HEK293 (cell line): ENCODE data around the gene INPP5A.

Source experiments
- CTCF ChIA-PET: fragments of 350-600 bp; formaldehyde crosslinking; extraction: SDS; loops from one replicate; lab custom pipeline; 2021; ENCODE audit warnings: antibody characterized with exemption; lab: Yijun Ruan, JAX
- POLR2A ChIA-PET: fragments of 300-600 bp; formaldehyde crosslinking; extraction: SDS; loops from one replicate; lab custom pipeline; 2020; ENCODE audit warnings: antibody characterized with exemption, inconsistent platforms; lab: Yijun Ruan, JAX
- H3K27ac ChIP-seq: fragments of 200-500 bp; sonication (Bioruptor generic); 2 replicates; pipeline ENCODE4 v1.5.1; 2014; ENCODE audit warnings: low read depth, low read length, control low read depth, inconsistent platforms; ENCODE audit errors: extremely low read depth
- H3K36me3 ChIP-seq, 2 experiments: fragments of 200-500 bp in 1 of 2; sonication (Bioruptor generic) in 1 of 2; 1 replicate in 1 of 2; 2 replicates in 1 of 2; pipeline ENCODE4 v1.5.1; 2014 to 2017; ENCODE audit warnings: inconsistent platforms in 2 of 2, low read length in 2 of 2; ENCODE audit not compliant: control insufficient read depth in 2 of 2, insufficient read depth in 1 of 2
- H3K4me1 ChIP-seq: fragments of 200-500 bp; sonication (Bioruptor generic); 2 replicates; pipeline ENCODE4 v1.5.1; 2014; ENCODE audit warnings: mild to moderate bottlenecking, low read length, inconsistent platforms; ENCODE audit not compliant: control insufficient read depth, insufficient read depth
- H3K4me3 ChIP-seq: 2 replicates; pipeline ENCODE4 v1.5.1; 2011; ENCODE audit warnings: low read depth, mild to moderate bottlenecking, control low read depth, low read length, moderate library complexity
- H3K9me3 ChIP-seq: fragments of 200-500 bp; sonication (Bioruptor generic); 2 replicates; pipeline ENCODE4 v1.5.1; 2014; ENCODE audit warnings: low read depth, low read length, inconsistent platforms; ENCODE audit not compliant: control insufficient read depth, insufficient read depth
- PRDM1 ChIP-seq: fragments of 450-650 bp; formaldehyde crosslinking; IDR thresholded peaks from 2 replicates; pipeline ENCODE4; 2016; ENCODE audit warnings: missing biosample characterization, missing genetic modification characterization
- SP3 ChIP-seq: fragments of 450-650 bp; formaldehyde crosslinking; IDR thresholded peaks from 2 replicates; pipeline ENCODE4 v1.5.1; 2016; ENCODE audit warnings: missing biosample characterization, missing genetic modification characterization
- ZBTB1 ChIP-seq: fragments of 450-650 bp; formaldehyde crosslinking; IDR thresholded peaks from 2 replicates; pipeline ENCODE4 v1.5.1; 2016; ENCODE audit warnings: missing biosample characterization, missing genetic modification characterization
- ZBTB20 ChIP-seq: fragments of 450-650 bp; formaldehyde crosslinking; IDR thresholded peaks from 2 replicates; pipeline ENCODE4 v1.5.1; 2016; ENCODE audit warnings: missing biosample characterization, missing genetic modification characterization
- ZFHX2 ChIP-seq: fragments of 450-650 bp; formaldehyde crosslinking; conservative IDR thresholded peaks from 2 replicates; pipeline ENCODE4 v1.5.1; 2016; ENCODE audit warnings: missing biosample characterization, missing genetic modification characterization
- ZNF112 ChIP-seq: fragments of 450-650 bp; formaldehyde crosslinking; IDR thresholded peaks from 2 replicates; pipeline ENCODE4 v1.5.0; 2017; ENCODE audit warnings: missing biosample characterization, missing genetic modification characterization
- ZNF529 ChIP-seq: fragments of 450-650 bp; formaldehyde crosslinking; IDR thresholded peaks from 2 replicates; pipeline ENCODE4 v1.5.1; 2017; ENCODE audit warnings: missing genetic modification characterization, missing biosample characterization; ENCODE audit not compliant: insufficient replicate concordance
- ZNF658 ChIP-seq: fragments of 450-650 bp; formaldehyde crosslinking; IDR thresholded peaks from 2 replicates; pipeline ENCODE4; 2016; ENCODE audit warnings: missing biosample characterization, missing genetic modification characterization
- ZNF785 ChIP-seq: fragments of 450-650 bp; formaldehyde crosslinking; IDR thresholded peaks from 2 replicates; pipeline ENCODE4 v1.5.1; 2016; ENCODE audit warnings: missing biosample characterization, missing genetic modification characterization
- TF ChIP-seq, protein P1 (sequence below): fragments of 450-650 bp; formaldehyde crosslinking; IDR thresholded peaks from 2 replicates; pipeline ENCODE4 v1.5.1; 2016; ENCODE audit warnings: missing biosample characterization, missing genetic modification characterization, borderline replicate concordance
- TF ChIP-seq, protein P2 (sequence below): fragments of 450-650 bp; formaldehyde crosslinking; IDR thresholded peaks from 2 replicates; pipeline ENCODE4 v1.5.1; 2016; ENCODE audit warnings: missing biosample characterization, missing genetic modification characterization
- TF ChIP-seq, protein P3 (sequence below): fragments of 450-650 bp; formaldehyde crosslinking; IDR thresholded peaks from 2 replicates; pipeline ENCODE4 v1.5.1; 2016; ENCODE audit warnings: missing biosample characterization, missing genetic modification characterization
- TF ChIP-seq, protein P4 (sequence below): fragments of 450-650 bp; formaldehyde crosslinking; IDR thresholded peaks from 2 replicates; pipeline ENCODE4 v1.5.1; 2017; ENCODE audit warnings: missing biosample characterization, missing genetic modification characterization

Gene INPP5A

DNA sequence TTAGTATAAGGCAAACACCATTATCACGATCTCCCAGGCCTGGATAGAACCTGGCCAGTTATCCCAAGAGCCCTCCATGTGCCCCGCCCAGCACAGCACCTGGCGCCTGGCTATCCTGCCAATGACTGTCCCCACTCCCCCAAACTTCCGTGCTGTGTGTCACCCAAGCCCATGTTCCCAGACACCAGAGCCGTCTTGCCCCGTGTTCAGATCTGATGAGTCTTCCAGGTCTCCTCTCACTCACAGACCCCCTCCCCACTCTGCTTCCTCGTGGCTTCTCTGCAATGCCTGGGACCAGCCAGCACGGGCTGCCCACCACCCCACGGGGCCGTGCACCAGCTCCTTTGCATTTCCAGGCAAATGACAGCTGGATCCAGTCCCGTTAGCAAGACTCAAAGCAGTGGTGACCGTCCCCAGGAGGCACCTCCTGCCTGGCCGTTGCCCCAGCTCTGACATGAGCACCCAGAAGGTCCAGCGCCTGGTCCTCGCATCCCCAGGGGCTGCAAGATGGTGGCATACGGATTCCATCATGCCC is 43.8 kb upstream of the INPP5A start:
- POLR2A ChIA-PET: no interaction called here
- Histone ChIP-seq H3K9me3 (no peaks in the 10 kb centered on the region), H3K36me3 (no peaks in the 10 kb centered on the region), H3K4me1 (0 out of 2 replicates have a peak, but pooled peaks cover 2% of the 10 kb centered on the region), H3K27ac (no peak overlapping the region), H3K4me3 (no peak overlapping the region)
- CTCF ChIA-PET: interaction anchor here (0.6 kb wide), 1 partner anchor 633 kb away, joined by 4 read pairs; no protein-coding TSS in a partner anchor
- TF ChIP-seq ZBTB20 (tag by site-specific recombination) (no peak), ZNF112 (no peak), SP3 (tag by site-specific recombination) (no peak)

DNA sequence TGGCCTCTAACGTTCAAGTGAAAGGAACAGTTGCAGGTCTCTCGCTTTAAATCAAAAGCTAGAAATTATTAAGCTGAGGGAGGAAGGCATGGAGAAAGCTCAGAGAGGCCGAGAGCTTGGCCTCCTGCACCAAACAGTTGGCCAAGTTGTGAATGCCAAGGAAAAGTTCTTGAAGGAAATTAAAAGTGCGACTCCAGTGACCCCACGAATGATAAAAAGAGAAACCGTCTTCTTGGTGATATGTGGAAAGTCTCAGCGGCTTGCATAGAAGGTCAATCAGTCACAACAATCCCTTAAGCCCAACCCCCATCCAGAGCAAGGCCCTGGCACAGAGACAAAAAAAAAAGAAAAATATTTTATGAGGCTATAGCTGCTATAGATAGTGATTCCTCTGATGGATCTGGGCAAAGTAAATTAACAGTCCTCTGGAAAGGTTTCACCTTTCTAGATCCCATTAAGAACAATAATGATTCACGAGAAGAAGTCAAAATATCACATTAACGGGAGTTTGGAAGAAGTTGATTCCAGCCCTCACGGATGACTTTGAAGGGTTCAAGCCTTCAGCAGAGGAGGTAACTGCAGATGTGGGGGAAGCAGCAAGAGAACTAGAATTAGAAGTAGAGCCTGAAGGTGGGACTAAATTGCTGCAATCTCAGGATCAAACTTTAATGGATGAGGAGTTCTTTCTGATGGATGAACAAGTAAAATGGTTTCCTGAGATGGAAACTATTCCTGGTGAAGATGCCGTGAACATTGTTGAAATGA is 42.5 kb upstream of the INPP5A start:
- ChIA-PET POLR2A (interaction anchor here (0.7 kb wide), 1 partner anchor 157 kb away, joined by 3 read pairs; no protein-coding TSS in a partner anchor), CTCF (no interaction called here)

DNA sequence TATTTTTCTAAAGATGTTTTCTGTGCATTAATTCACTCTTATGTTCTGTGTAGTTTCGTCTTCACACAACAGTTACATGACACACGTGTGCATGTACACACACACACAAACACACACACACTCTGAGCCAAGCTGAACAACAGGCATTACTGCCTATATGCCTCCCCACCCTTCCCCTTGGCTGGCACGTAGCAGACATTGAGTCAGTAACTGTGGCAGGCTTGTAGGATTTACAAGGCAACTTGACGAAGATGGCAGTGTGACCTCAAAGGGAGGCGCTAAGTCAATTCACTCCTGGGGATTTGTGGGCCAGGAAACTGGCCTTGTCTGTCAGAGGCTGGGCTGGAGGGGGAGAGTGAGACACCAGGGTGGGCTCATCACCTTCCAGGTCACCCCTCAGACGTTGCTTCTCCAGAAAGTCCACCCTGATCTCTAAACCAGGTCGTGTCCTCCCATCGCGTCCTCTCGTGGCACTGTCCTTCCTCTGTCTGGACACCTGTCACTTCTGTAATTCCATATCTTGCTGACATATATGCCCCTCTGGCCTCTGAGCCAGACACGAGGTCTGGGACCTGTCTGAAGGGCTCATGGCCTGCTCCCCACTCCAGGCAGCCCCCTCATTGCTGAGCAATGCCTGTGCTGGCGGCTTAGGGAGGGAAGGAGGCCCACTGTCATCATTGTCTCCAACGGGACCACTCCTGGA is 41.1 kb upstream of the INPP5A start:
- no peak for TF ChIP-seq ZNF785
- TF ChIP-seq, protein P1, sequence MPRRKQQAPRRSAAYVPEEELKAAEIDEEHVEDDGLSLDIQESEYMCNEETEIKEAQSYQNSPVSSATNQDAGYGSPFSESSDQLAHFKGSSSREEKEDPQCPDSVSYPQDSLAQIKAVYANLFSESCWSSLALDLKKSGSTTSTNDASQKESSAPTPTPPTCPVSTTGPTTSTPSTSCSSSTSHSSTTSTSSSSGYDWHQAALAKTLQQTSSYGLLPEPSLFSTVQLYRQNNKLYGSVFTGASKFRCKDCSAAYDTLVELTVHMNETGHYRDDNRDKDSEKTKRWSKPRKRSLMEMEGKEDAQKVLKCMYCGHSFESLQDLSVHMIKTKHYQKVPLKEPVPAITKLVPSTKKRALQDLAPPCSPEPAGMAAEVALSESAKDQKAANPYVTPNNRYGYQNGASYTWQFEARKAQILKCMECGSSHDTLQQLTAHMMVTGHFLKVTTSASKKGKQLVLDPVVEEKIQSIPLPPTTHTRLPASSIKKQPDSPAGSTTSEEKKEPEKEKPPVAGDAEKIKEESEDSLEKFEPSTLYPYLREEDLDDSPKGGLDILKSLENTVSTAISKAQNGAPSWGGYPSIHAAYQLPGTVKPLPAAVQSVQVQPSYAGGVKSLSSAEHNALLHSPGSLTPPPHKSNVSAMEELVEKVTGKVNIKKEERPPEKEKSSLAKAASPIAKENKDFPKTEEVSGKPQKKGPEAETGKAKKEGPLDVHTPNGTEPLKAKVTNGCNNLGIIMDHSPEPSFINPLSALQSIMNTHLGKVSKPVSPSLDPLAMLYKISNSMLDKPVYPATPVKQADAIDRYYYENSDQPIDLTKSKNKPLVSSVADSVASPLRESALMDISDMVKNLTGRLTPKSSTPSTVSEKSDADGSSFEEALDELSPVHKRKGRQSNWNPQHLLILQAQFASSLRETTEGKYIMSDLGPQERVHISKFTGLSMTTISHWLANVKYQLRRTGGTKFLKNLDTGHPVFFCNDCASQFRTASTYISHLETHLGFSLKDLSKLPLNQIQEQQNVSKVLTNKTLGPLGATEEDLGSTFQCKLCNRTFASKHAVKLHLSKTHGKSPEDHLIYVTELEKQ (tag by site-specific recombination): no peak
- no peak for TF ChIP-seq PRDM1 (tag by site-specific recombination)
- no peak for TF ChIP-seq ZFHX2 (tag by site-specific recombination)
- TF ChIP-seq, protein P2, sequence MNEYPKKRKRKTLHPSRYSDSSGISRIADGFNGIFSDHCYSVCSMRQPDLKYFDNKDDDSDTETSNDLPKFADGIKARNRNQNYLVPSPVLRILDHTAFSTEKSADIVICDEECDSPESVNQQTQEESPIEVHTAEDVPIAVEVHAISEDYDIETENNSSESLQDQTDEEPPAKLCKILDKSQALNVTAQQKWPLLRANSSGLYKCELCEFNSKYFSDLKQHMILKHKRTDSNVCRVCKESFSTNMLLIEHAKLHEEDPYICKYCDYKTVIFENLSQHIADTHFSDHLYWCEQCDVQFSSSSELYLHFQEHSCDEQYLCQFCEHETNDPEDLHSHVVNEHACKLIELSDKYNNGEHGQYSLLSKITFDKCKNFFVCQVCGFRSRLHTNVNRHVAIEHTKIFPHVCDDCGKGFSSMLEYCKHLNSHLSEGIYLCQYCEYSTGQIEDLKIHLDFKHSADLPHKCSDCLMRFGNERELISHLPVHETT (tag by site-specific recombination): no peak
- no peak for TF ChIP-seq ZBTB1 (tag by site-specific recombination)
- TF ChIP-seq ZNF658 (tag by site-specific recombination): no peak
- TF ChIP-seq, protein P3, sequence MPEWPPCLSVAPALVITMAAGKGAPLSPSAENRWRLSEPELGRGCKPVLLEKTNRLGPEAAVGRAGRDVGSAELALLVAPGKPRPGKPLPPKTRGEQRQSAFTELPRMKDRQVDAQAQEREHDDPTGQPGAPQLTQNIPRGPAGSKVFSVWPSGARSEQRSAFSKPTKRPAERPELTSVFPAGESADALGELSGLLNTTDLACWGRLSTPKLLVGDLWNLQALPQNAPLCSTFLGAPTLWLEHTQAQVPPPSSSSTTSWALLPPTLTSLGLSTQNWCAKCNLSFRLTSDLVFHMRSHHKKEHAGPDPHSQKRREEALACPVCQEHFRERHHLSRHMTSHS (tag by site-specific recombination): no peak
- TF ChIP-seq, protein P4, sequence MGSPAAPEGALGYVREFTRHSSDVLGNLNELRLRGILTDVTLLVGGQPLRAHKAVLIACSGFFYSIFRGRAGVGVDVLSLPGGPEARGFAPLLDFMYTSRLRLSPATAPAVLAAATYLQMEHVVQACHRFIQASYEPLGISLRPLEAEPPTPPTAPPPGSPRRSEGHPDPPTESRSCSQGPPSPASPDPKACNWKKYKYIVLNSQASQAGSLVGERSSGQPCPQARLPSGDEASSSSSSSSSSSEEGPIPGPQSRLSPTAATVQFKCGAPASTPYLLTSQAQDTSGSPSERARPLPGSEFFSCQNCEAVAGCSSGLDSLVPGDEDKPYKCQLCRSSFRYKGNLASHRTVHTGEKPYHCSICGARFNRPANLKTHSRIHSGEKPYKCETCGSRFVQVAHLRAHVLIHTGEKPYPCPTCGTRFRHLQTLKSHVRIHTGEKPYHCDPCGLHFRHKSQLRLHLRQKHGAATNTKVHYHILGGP: no peak
- CTCF ChIA-PET: no interaction called here
- H3K27ac ChIP-seq: no peak overlapping the region
- H3K36me3 ChIP-seq: no peaks in the 10 kb centered on the region
- H3K9me3 ChIP-seq: no peaks in the 10 kb centered on the region
- no peak overlapping the region for H3K4me3 ChIP-seq
- POLR2A ChIA-PET: no interaction called here
- H3K4me1 ChIP-seq: 0 out of 2 replicates have a peak, but pooled peaks cover 2% of the 10 kb centered on the region

More for the DNA sequence above, 42.5 kb upstream of the INPP5A start:
- no peak for TF ChIP-seq ZNF529 (tag by site-specific recombination)
- 0 out of 2 replicates have a peak, but pooled peaks have one; percentile 9 for TF ChIP-seq PRDM1 (tag by site-specific recombination)
- no peaks in the 10 kb centered on the region for H3K36me3 ChIP-seq
- no peak overlapping the region for H3K27ac ChIP-seq
- H3K4me1 ChIP-seq: 0 out of 2 replicates have a peak, but pooled peaks cover 2% of the 10 kb centered on the region
- H3K4me3 ChIP-seq: no peak overlapping the region
- no peaks in the 10 kb centered on the region for H3K9me3 ChIP-seq
